Stimulated activated CD8-positive, alpha-beta memory T cell treated with anti-CD3 and anti-CD28 coated beads, Interleukin-7, amount 100 ng/mL, for 1 hour (primary cell): Measurements from ENCODE around the gene PAFAH1B2.
"Not testable (repeated sequence)": the region's sequence is repeated elsewhere in the genome, so short reads cannot be mapped to it uniquely, and the experiment has no call there.

Experiments
- DNase-seq, 2 donors: peaks; one replicate each; pipeline ENCODE4 v3.0.0-alpha.2; 2020; ENCODE audit warnings: low read depth in 2 of 2

Gene PAFAH1B2

GRCh38 chr11:117127171-117127901, 16.8 kb upstream of the PAFAH1B2 start:
- DNase-seq: no peak

- no peak for DNase-seq
These were observed 15.8 kb upstream of the PAFAH1B2 start for GRCh38 chr11:117128289-117128688.

GRCh38 chr11:117130396-117130795, 13.7 kb upstream of the PAFAH1B2 start:
- not testable (repeated sequence) for DNase-seq

- no peak for DNase-seq
These were observed 13.2 kb upstream of the PAFAH1B2 start for GRCh38 chr11:117130879-117131278.

- DNase-seq: no peak
These were observed 9.7 kb upstream of the PAFAH1B2 start for GRCh38 chr11:117134431-117134830.

GRCh38 chr11:117134979-117135378, 9.1 kb upstream of the PAFAH1B2 start:
- DNase-seq: not testable (repeated sequence)

- not testable (repeated sequence) for DNase-seq
These were observed 6.6 kb upstream of the PAFAH1B2 start for GRCh38 chr11:117137223-117138086.

GRCh38 chr11:117143390-117143789, 697 bp upstream of the PAFAH1B2 start:
- no peak for DNase-seq

GRCh38 chr11:117144477-117145392, 648 bp downstream of the PAFAH1B2 start:
- no peak for DNase-seq

- no peak for DNase-seq
These were observed 1.3 kb downstream of the PAFAH1B2 start for GRCh38 chr11:117145393-117145761.

- DNase-seq: no peak
These were observed 2.4 kb downstream of the PAFAH1B2 start for GRCh38 chr11:117146521-117146920.

- no peak for DNase-seq
These were observed 8.0 kb downstream of the PAFAH1B2 start for GRCh38 chr11:117152066-117152465.

GRCh38 chr11:117154468-117154867, 10.4 kb downstream of the PAFAH1B2 start:
- DNase-seq: no peak

GRCh38 chr11:117157507-117157906, 13.4 kb downstream of the PAFAH1B2 start:
- DNase-seq: no peak

GRCh38 chr11:117159892-117160291, 15.8 kb downstream of the PAFAH1B2 start:
- no peak for DNase-seq

- DNase-seq: no peak
These were observed 16.7 kb downstream of the PAFAH1B2 start for GRCh38 chr11:117160826-117161225.

- no peak for DNase-seq
These were observed 22.4 kb downstream of the PAFAH1B2 start for GRCh38 chr11:117166491-117166890.

GRCh38 chr11:117169736-117170135, 25.6 kb downstream of the PAFAH1B2 start:
- DNase-seq: no peak

- DNase-seq: no peak
These were observed 26.1 kb downstream of the PAFAH1B2 start for GRCh38 chr11:117170210-117170609.

GRCh38 chr11:117171007-117171403, 26.9 kb downstream of the PAFAH1B2 start:
- DNase-seq: no peak

- DNase-seq: no peak
These were observed 27.4 kb downstream of the PAFAH1B2 start for GRCh38 chr11:117171404-117172061.
